ENCODE data around the gene PTPN14.

PTPN14 gene

GRCh38 chr1:214418391-214418790 lies 133.0 kb downstream of the PTPN14 start:
- no peak overlapping the region for H3K4me3 ChIP-seq (replicated peaks; ENCODE audit: insufficient read depth, low read length)

GRCh38 chr1:214417545-214418210 lies 133.7 kb downstream of the PTPN14 start:
- no peak for DNase-seq (ENCODE audit: low read depth in 1 of 2, low spot score in 1 of 2)
- TF ChIP-seq GABPA (IDR thresholded peaks at IDR 0.05; ENCODE audit: low read depth) (no peak), SPI1 (IDR thresholded peaks at IDR 0.05; ENCODE audit: borderline replicate concordance, low read depth) (no peak)
- Histone ChIP-seq H3K27ac (replicated peaks) (no peak overlapping the region), H3K4me3 (replicated peaks; ENCODE audit: insufficient read depth, low read length) (no peak overlapping the region), H3K27me3 (ENCODE audit: insufficient read depth, poor library complexity, severe bottlenecking) (no peaks in the 10 kb centered on the region)

More at GRCh38 chr1:214418391-214418790, 133.0 kb downstream of the PTPN14 start:
- no peak for TF ChIP-seq POLR2AphosphoS5 (IDR thresholded peaks at IDR 0.05; ENCODE audit: low read depth)
- no peak for TF ChIP-seq SPI1 (IDR thresholded peaks at IDR 0.05; ENCODE audit: borderline replicate concordance, low read depth)
- TF ChIP-seq, protein P1, sequence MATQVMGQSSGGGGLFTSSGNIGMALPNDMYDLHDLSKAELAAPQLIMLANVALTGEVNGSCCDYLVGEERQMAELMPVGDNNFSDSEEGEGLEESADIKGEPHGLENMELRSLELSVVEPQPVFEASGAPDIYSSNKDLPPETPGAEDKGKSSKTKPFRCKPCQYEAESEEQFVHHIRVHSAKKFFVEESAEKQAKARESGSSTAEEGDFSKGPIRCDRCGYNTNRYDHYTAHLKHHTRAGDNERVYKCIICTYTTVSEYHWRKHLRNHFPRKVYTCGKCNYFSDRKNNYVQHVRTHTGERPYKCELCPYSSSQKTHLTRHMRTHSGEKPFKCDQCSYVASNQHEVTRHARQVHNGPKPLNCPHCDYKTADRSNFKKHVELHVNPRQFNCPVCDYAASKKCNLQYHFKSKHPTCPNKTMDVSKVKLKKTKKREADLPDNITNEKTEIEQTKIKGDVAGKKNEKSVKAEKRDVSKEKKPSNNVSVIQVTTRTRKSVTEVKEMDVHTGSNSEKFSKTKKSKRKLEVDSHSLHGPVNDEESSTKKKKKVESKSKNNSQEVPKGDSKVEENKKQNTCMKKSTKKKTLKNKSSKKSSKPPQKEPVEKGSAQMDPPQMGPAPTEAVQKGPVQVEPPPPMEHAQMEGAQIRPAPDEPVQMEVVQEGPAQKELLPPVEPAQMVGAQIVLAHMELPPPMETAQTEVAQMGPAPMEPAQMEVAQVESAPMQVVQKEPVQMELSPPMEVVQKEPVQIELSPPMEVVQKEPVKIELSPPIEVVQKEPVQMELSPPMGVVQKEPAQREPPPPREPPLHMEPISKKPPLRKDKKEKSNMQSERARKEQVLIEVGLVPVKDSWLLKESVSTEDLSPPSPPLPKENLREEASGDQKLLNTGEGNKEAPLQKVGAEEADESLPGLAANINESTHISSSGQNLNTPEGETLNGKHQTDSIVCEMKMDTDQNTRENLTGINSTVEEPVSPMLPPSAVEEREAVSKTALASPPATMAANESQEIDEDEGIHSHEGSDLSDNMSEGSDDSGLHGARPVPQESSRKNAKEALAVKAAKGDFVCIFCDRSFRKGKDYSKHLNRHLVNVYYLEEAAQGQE (IDR thresholded peaks at IDR 0.05; ENCODE audit: insufficient replicate concordance, low read depth): no peak
- Histone ChIP-seq H3K27ac (replicated peaks) (no peak overlapping the region), H3K27me3 (ENCODE audit: insufficient read depth, poor library complexity, severe bottlenecking) (no peaks in the 10 kb centered on the region)
- DNase-seq (ENCODE audit: low read depth in 1 of 2, low spot score in 1 of 2): no peak

GRCh38 chr1:214416858-214417257 lies 134.5 kb downstream of the PTPN14 start:
- no peak overlapping the region for H3K27ac ChIP-seq (replicated peaks)
- TF ChIP-seq CTCF (IDR thresholded peaks at IDR 0.05; ENCODE audit: insufficient read depth, low read length): no peak
- TF ChIP-seq SPI1 (IDR thresholded peaks at IDR 0.05; ENCODE audit: borderline replicate concordance, low read depth): no peak
- no peak for TF ChIP-seq POLR2AphosphoS5 (IDR thresholded peaks at IDR 0.05; ENCODE audit: low read depth)
- TF ChIP-seq GABPA (IDR thresholded peaks at IDR 0.05; ENCODE audit: low read depth): no peak
- TF ChIP-seq, protein P1 (IDR thresholded peaks at IDR 0.05; ENCODE audit: insufficient replicate concordance, low read depth): no peak
- no peak for DNase-seq (ENCODE audit: low read depth in 1 of 2, low spot score in 1 of 2)
- no peaks in the 10 kb centered on the region for H3K27me3 ChIP-seq (ENCODE audit: insufficient read depth, poor library complexity, severe bottlenecking)
- H3K4me3 ChIP-seq (replicated peaks; ENCODE audit: insufficient read depth, low read length): no peak overlapping the region

DNA sequence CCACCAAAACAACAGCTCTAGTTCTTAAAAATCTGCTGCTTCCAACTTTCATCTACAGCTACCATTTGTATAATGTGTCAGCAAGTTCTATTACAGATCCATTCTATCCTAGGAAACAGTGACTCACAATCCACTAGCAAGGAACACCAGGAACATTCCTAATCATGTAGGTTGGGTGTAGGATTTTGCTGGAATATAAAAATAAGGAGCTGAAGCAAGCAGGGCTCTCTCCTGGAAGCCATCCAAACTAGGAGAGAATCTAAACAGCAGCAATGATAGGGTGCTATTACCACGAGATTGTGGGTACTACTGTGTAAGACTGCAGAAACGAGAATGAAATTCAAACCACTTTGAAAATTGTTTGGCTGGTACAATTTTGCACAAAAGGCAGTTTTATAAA lies 135.0 kb downstream of the PTPN14 start:
- no peak overlapping the region for H3K27ac ChIP-seq (replicated peaks)
- no peak for DNase-seq (ENCODE audit: low read depth in 1 of 2, low spot score in 1 of 2)
- TF ChIP-seq, protein P1 (IDR thresholded peaks at IDR 0.05; ENCODE audit: insufficient replicate concordance, low read depth): no peak
- TF ChIP-seq SPI1 (IDR thresholded peaks at IDR 0.05; ENCODE audit: borderline replicate concordance, low read depth): no peak
- no peak for TF ChIP-seq POLR2AphosphoS5 (IDR thresholded peaks at IDR 0.05; ENCODE audit: low read depth)
- no peak for TF ChIP-seq GABPA (IDR thresholded peaks at IDR 0.05; ENCODE audit: low read depth)
- TF ChIP-seq CTCF (IDR thresholded peaks at IDR 0.05; ENCODE audit: insufficient read depth, low read length): no peak
- H3K27me3 ChIP-seq (ENCODE audit: insufficient read depth, poor library complexity, severe bottlenecking): no peaks in the 10 kb centered on the region
- no peak overlapping the region for H3K4me3 ChIP-seq (replicated peaks; ENCODE audit: insufficient read depth, low read length)
